Epidermal melanocyte (primary cell): ENCODE results near the gene ALPL.
"Not testable (repeated sequence)": the region's sequence is repeated elsewhere in the genome, so short reads cannot be mapped to it uniquely, and the experiment has no call there.

Experiments
- DNase-seq: peaks from one replicate; pipeline ENCODE4 v3.0.0; 2011; ENCODE audit warnings: low spot score; ENCODE audit not compliant: insufficient read length

ALPL gene

GRCh38 chr1:21507511-21508270 lies 1.5 kb upstream of the ALPL start:
- DNase-seq, result no peak

GRCh38 chr1:21508580-21509350 lies 458 bp upstream of the ALPL start:
- DNase-seq, result peak; percentile 71

- no peak for DNase-seq
These were observed 880 bp downstream of the ALPL start for GRCh38 chr1:21510113-21510493.

GRCh38 chr1:21510885-21511578 lies 1.8 kb downstream of the ALPL start:
- no peak for DNase-seq

- DNase-seq, result peak; percentile 92
These were observed 2.6 kb downstream of the ALPL start for GRCh38 chr1:21511579-21512522.

- DNase-seq, result no peak
These were observed 5.0 kb downstream of the ALPL start for GRCh38 chr1:21514245-21514644.

GRCh38 chr1:21517161-21517589 lies 8.0 kb downstream of the ALPL start:
- DNase-seq, result no peak

GRCh38 chr1:21517660-21518480 lies 8.6 kb downstream of the ALPL start:
- DNase-seq, result no peak

- no peak for DNase-seq
These were observed 9.7 kb downstream of the ALPL start for GRCh38 chr1:21518774-21519455.

- not testable (repeated sequence) for DNase-seq
These were observed 10.4 kb downstream of the ALPL start for GRCh38 chr1:21519486-21520070.

GRCh38 chr1:21520899-21521716 lies 11.9 kb downstream of the ALPL start:
- no peak for DNase-seq

GRCh38 chr1:21521717-21522060 lies 12.5 kb downstream of the ALPL start:
- DNase-seq, result no peak

- DNase-seq, result no peak
These were observed 13.4 kb downstream of the ALPL start for GRCh38 chr1:21522525-21523038.

GRCh38 chr1:21523297-21523813 lies 14.1 kb downstream of the ALPL start:
- DNase-seq, result no peak

GRCh38 chr1:21524220-21524619 lies 15.0 kb downstream of the ALPL start:
- DNase-seq, result no peak

- no peak for DNase-seq
These were observed 15.6 kb downstream of the ALPL start for GRCh38 chr1:21524686-21525339.

GRCh38 chr1:21525340-21525717 lies 16.1 kb downstream of the ALPL start:
- DNase-seq, result no peak
